Suppressor macrophage (primary cell): ENCODE data around the gene SEMA5A.

Experiments
- DNase-seq, 4 experiments: peaks; one replicate each; pipeline ENCODE4 v3.0.0-alpha.2; 2020 to 2022

SEMA5A gene

DNA sequence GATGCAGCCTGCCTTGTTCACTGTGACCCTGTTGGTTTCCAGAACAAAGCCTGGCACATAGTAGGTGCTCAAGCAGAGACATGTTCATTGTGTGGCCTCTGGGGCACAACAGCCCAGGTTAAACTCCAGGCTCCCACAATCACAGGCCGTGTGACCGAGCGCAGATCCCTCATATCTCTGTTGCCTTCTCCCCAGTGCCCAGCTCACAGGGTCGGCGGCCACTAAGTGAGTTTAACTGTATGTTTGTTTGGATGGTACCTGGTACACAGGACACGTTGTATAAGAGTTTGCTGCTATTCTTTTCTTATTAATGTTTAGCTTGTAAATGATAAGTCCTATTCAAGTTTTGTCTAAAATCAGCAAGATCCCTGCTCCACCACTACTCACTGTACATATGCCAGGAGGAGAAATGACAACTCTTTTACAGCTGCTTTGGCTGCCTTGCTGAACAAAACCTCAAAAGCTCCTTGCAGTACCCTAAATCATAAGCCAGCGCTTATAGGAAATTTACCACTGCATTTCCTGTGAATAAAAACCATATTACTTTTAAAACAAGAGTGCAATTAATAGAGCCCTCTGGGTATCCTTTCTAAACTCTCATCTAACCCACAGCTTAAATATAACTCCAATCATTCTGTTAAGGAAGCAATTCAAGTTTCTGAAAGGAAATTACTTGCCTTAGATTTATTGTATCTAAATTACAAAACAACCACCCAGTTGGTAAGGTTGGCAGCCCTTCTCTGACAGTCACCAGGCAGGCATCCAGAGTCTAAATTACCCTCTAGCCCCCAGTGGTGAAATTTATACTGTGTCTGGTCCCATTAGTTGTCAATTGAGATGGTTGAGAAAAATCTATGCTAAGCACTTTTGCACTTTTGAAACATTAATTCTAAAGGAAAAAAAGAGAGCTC lies 379.4 kb downstream of the SEMA5A start:
- DNase-seq = no peak

DNA sequence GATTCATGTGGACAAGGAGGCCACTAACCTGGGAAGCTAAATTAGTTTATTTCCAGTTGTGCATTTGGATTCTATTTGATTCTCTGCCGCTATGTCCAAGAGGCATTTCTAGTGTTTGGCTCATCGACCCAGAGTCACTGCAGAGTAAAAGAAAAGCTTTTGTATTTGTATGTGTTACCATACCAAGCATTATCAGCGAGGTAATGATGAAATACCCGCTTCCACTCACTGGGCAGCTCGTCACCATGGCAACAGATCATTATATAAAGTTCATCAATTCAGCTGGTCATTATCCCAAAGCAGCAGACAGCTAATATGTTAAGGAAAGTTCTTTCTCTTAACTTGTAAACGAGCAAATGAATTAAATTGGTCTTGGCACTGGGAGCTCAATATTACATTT lies 380.3 kb downstream of the SEMA5A start:
- no peak for DNase-seq

DNA sequence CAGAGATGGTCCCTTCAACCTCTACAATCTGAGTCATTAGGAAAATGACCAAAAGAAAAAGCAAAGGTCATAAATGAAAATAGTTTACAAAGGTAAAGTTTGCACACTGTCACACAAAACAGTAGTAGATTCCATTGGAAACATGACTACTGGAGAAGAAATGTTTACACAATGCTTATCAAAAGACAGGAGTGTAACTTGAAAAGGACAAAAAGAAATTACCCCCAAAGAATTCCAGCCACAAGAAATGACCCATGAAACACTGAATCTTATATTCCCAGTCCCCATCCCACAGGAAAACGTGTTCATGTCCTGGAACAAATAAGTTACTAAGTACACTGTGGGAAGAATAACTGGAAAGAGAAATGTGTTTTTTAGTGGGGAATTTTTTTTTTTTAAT lies 385.1 kb downstream of the SEMA5A start:
- DNase-seq = no peak

DNA sequence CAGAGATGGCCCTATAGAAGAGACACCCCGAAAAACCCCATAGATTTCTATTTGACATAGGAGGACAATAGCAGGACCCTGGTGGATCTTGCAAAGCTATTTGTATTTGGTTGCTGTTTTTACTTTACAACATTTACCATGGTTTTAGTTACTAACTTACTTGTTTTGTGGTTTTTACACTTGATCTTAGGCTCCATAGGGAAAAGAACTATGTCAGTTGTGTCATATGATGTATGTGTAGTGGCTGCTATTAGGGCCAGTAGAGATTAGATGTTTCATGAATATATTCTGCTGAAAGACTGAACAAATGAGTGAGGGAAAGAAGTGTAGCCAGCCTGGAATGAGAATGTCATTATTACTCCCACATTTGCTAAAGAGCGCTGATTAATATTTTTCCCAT lies 388.1 kb downstream of the SEMA5A start:
- no peak for DNase-seq

DNA sequence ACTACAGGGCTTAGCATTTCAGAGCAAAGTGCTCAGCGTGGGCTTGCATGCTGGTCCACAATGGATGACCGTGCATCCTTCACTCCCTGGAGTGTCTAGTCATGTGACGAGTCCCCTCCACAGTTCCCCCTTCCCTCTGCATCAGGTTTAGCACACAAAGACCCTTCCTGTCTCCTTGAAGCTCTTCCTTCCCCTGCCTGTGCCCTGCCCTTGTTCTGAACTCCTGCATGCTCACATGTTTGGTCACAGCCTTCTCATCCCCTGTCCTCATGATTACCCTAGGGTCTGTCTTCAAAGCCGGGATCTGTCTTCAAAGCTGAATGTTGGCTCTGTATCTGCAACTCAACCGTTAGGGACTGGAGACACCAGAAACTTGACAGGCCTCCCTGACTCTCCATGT lies 388.9 kb downstream of the SEMA5A start:
- DNase-seq = no peak

DNA sequence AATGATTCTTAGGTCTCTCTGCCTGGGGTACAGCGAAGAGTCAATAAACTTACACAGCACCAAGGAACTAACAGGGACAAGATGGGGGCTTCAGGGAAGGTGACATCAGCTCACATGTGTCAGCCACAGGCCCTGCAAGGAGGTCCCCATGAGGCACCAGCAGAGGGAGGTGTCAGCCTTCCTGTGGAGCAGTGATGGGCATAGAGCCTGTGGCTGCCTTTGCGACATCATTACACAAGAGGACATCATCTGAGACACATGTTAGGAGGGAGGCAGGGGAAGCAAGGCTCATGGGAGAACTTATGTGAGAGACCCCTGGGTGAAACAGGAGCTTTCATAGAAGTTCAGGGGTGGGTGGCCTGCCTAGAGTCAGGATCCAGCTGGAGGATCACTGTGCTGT lies 389.6 kb downstream of the SEMA5A start:
- peak in 2 of 4 experiments; percentile 1 to 3 for DNase-seq

DNA sequence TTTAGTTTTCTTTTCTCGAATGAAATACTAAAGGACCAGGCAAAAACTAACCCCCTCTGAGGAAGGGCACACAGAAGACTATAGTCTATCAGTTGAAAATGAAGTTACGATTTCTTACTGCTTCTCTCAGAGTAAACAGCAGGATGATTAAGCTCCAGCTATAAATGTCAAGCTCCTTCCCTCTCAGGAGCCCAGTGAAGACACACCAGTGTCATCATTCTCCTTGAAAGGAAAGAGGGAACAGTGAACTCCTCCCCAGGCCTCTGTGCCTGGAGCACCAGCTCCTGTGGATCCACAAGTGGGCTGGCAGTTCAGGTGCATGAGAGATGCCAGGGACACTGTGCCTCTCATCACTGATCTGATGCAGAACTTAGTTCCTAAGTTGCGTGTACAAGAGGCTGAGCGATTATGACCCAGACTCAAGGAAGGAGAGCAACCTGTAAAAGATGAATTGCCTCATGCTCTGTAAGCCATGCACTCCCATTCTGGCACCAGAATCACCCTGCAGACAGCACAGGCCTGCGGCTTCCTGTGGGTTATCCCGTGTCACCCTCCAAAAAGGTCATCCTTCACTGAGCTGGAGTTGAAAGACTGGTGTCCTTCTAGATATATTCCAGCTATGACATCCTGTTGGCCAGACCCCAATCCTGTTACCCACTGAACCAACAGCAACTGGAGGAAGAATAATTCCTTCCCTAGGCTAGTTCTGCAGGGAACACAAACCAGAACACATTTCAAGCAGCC lies 394.0 kb downstream of the SEMA5A start:
- DNase-seq = no peak

DNA sequence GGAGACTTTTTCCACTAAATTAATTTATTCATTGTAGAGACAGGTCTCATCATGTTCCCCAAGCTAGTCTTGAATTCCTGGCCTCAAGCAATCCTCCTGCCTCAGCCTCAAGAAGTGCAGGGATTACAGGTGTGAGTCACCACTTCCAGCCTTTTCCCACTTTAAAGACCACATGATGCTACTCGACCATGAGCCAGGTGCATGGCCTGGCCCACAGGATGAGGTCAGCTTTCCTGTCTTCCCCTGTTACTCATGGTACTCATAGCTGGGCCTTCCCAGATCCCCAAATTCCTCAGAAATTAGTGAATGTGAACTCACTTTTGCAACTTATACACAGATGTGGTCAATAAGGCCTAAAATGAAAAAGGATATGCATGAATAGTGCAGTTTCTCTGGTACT lies 395.9 kb downstream of the SEMA5A start:
- DNase-seq = no peak

DNA sequence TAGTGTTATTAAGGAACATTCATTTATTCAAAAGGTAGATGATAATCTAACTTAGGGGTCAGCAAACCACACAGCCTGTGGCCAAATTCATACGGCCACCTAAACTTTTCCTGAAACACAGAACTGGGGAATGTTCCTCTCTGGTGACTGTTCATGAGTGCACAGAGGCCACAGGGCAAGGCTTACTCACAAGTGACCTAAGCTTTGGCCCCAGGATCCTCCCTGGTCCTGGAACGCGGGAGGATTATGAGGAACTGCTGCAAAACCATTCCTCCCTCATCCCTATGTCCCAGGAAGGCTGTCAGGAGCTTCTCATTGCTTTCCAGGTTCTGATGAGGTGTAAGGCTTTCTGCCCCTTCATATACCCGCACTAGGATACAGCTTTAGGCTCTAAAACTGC lies 397.6 kb downstream of the SEMA5A start:
- no peak for DNase-seq

DNA sequence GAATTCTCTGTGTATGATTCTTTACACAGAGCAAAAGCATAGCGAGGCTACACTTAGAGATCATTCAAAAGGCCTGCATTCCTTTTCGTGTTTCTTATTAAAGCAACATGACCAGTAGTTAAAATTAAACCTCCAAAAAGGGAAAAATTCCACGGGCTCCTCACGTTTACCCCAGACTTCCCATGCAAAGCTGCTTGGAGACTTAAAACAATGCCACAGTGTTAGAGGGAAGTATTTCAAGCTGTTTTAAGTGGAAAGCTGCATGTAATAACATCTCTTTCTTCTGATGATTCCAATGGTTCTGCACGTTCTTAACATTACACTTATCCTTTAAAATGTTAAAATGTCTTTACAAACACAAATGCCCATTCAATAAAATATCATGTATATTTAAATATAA lies 405.2 kb downstream of the SEMA5A start:
- no peak for DNase-seq

DNA sequence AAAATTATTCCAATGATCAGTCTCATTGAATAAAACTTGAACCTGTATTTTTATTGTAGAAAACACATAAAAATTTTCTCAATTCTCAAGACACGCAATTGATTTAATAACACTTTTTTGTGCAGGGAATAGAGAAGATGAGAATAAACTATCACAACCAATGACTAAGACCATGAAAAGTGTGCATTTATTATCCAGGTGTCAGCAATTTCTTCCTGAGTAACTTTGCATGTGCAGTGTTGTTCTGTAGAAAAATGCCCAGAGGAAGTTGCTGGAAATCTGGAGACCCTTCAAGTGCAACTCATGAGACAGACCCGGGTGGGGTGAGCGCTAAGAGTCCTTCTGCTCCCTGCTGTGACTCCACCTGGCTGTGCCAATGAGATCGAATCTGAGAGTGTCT lies 405.7 kb downstream of the SEMA5A start:
- no peak for DNase-seq

DNA sequence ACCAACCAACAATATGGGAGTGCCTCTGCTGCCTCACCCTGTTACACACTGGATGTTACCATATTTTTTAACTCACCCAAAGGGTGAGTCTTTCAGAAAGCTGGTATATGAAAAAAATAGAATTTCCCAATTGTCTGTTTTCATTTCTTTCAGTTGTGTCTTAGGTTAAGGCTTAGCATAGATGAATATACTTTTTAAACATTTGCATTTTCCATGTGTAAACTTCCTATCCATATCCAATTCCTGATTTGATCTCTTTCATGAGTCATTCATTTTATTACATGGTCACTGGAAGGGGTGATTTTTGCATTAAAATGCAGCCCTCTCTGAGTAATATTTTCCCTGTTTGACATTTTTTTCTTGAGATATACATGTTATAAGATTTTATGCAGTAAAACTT lies 406.5 kb downstream of the SEMA5A start:
- no peak for DNase-seq

DNA sequence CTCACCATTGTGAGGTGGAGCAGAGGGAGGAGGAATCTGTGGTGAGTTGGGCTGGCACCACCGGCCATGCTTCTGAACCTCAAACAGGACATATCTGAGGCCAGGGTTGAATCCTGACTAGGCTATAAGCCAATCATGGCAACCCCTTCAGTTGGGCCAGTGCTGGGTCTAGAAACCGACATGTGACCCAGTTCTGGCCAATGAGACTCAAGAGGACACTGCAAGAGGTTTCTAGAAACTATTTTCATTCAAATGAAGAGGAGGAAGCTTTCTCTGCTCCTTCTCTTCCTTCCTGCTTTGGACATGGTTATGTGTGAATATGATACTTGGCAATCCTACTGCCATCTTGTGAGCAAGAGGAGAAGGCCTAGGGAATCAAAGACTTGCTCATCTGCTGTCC lies 417.7 kb downstream of the SEMA5A start:
- no peak for DNase-seq

DNA sequence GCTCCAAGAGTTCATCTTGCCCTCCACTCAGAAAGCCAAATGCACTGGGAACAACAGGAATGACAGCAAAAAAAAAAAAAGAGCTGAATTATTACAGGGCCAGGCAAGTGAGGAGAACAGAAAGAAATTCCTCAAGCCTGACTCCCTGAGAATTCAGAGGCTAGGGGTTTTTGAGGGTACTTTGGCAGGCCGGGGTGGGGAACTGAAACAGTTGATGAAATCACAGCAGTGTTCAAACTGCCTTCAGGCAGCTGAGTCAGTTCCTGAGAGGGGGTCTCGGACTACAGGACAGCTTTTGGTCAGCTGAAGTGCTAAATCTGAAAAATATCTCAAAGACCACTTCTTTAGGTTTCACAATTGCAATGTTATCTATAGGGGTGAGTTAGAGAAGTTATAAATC lies 419.4 kb downstream of the SEMA5A start:
- no peak for DNase-seq

DNA sequence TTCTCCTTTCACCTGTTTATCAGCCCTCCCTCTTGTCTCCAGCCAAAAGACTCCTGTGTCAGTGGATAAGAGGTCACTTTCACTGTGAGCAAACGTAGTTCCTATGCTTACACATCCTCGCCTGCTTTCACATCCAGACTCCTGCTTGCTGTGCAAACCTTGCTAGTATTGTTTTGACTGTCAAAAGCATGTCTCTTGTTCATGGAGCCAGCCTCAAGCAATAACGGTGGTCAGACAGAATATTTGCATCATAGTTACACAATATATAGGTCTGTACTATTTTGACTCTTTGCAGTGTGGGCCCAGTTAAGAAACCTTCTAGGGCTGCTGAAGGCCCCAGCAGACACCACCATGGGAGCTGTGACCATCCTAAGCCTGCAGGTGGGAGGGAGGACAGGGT lies 420.0 kb downstream of the SEMA5A start:
- DNase-seq = no peak

DNA sequence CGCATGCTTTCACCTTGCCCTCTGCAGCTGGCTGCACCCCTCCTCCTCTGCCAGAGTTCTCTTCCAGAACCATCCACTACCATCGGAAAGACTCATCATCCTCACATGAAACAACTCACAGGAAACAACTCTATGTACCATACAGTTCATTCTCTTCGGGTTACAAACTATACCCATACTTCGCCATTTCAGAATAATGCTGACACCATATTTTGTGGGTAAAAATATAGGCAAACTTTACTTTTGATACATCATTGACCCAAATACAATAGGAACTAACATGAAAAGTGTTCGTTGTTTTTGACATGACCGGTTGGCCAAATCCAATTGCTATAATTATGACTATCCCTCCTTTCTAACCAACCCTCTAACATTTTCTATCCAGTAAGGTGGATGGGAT lies 421.0 kb downstream of the SEMA5A start:
- DNase-seq = no peak

DNA sequence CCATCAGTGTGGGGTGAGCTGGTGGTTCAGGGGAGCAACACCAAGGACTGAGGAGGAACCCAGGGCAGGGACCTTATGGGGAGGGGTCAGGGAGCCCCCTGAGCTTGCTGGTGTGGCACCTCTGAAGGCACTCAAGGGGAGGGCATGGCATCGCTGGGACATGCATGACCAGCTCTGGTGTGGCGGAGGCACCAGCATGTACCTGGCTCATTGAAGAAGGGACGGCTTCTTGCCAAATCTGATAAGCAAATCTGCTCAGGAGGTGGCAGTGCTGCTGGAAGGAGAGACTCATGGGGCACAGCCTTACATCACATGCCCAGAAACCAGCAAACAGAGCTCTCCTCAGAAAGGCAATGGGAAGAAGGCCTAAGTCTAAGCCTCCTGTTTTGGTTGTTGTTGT lies 421.8 kb downstream of the SEMA5A start:
- DNase-seq = no peak

DNA sequence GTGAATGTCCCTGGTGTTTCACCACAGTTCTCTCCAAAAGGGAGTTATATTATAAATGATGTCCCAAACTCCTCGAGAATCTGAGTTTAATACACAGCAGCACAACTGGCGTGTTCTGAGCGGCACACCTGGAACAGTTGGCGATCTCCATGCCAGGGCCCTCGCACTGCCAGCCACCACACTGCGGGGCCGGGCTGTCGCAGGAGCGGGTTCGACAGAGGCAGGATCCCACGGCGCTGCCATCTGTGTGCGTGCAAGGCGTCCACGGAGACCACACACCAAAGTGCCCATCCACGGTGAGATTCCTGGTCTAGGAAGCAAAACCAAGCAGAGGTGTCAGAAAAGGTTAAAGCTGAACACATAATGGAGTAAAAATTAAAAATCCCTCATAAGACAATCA lies 423.3 kb downstream of the SEMA5A start:
- DNase-seq = no peak

DNA sequence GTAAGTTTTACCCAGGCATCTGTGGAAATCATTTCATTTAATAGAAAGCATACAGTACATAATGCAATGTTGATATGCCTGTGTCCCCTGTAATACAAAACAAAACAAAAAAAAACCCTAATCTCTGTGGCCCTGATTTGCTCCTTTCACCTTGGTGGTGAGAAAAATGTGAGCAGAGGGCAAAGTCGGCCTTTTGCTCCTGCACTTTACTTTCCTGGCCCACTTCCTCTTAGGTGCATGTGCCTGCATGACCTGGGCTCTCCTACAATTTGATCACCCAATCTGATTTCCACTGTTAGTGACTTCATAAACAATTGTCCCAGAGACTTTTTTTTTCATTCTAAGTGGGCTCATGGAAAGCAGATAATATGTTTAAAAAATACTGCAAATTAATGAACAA lies 424.3 kb downstream of the SEMA5A start:
- DNase-seq = no peak

DNA sequence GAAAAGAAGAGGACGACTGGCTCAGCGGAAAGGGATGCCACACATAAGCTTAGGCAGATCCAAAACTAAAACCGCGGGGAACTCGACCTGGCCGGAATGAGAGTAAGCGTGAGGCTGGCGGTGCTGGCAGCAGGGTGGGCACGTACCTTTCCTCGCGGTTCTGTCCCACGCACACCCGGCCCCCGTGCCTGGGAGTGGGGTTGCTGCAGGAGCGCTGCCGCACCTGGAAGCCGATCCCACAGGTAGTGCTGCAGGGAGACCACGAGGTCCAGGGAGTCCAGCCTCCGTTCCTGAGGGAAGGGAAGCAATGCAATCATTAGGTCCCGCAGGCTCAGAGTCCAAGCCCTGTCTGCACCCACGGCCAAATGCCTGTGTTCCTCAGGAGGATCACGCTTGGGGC lies 427.0 kb downstream of the SEMA5A start:
- no peak for DNase-seq

DNA sequence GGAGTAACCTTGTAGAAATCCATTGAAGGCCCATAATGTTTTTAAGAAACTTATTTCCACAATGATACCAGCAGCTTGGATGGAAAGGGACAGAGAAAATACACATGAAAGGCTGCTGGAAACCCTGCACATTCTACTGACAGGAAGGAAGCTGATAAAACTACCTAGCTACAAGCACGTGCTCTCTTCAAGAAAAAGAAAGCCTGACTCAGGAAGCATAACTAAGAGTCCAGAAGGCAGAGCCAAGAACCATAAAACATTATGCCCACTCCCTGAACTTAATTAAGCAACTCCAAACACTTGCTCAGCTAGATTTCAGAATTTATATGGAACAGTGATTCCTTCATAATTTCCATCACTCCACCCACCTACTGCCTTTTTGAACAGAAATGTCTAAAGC lies 430.8 kb downstream of the SEMA5A start:
- no peak for DNase-seq

DNA sequence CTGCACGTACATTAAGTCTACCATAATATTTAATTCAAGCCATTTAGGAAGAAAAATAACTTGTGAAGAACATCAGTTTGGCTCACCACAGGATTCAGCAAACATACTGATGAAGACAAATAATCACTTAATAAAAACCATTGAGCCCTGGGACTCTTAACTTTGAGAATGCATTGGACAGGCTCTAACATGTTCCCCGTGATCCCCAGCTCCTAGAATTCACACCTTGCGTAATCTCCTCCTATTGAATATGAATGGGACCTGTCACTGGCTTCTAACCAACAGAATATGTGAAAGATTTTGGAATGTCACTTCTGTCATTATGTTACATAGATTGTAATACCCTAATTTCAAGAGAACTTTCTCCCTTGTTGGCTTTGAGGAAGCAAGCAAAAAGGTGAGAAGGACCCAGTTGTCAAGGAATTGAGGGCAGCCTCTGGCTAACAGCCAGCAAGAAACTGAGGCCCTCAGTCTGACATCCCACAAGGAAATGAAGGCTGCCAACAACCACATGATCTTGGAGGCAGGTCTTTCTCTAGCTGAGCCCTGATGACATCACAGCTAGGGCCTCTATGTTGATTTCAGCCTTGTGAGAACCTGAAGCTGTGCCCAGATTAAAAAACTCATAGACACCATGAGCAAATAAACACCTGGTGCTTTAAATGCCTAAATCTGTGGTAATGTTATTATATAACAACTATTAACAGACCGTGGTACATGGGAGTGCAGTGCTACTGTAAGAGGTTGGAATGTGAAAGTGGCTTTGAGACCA lies 433.2 kb downstream of the SEMA5A start:
- DNase-seq = no peak

DNA sequence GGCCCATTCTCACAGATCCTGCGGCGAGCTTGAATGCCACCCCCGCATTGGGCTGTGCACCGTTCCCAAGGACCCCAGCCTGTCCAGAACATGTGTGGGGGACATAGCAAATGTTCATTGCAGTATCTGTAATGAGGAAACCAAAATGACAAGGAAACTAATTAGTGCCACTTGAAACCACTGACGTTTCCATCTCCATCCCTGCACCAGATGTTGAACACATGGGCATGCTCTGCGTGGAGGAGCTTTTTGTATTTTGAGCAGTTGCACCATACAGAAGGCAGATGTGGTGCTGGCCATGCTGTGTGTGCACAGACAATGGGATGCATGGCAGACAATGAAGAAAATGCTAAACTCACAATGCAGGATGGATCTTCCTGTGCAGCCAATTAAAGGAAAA lies 437.7 kb downstream of the SEMA5A start:
- DNase-seq = no peak
